SJSA1 (cell line): ENCODE results near the gene GALNT13. TPM values are rescaled to one million over a fixed set of nuclear protein-coding genes. Genes with fewer than 3 reads are reported as not detected.
"Not testable (repeated sequence)": the region's sequence is repeated elsewhere in the genome, so short reads cannot be mapped to it uniquely, and the experiment has no call there.

Experiments used
- DNase-seq, 2 experiments: peaks; one replicate each; pipeline ENCODE4 v3.0.0-alpha.2; 2015 to 2020; ENCODE audit warnings: low spot score in 2 of 2, low read depth in 1 of 2
- H3K27ac ChIP-seq: fragments of 250-450 bp; sonication (Bioruptor Pico); 2 replicates; pipeline ENCODE4 v1.5.1; 2020; ENCODE audit warnings: mild to moderate bottlenecking, moderate library complexity
- H3K27me3 ChIP-seq: fragments of 250-450 bp; sonication (Bioruptor Pico); replicated peaks from 2 replicates; pipeline ENCODE4 v1.5.1; 2020; ENCODE audit warnings: mild to moderate bottlenecking, moderate library complexity
- H3K36me3 ChIP-seq: fragments of 250-450 bp; sonication (Bioruptor Pico); 2 replicates; pipeline ENCODE4 v1.5.1; 2020; ENCODE audit warnings: mild to moderate bottlenecking
- H3K4me1 ChIP-seq: fragments of 250-450 bp; sonication (Bioruptor Pico); replicated peaks from 2 replicates; pipeline ENCODE4 v1.6.1; 2021; ENCODE audit warnings: mild to moderate bottlenecking
- H3K4me3 ChIP-seq: fragments of 250-450 bp; sonication (Bioruptor Pico); 2 replicates; pipeline ENCODE4 v1.5.1; 2020; ENCODE audit warnings: mild to moderate bottlenecking
- H3K9me3 ChIP-seq: fragments of 250-450 bp; sonication (Bioruptor Pico); replicated peaks from 2 replicates; pipeline ENCODE4 v1.5.1; 2020; ENCODE audit warnings: mild to moderate bottlenecking
- total RNA-seq: library from RNA; depleted of rRNA; stranded (reverse); fragments of >200 nt; shearing (Covaris generic); gene quantifications from 2 replicates; pipeline ENCODE4 v1.2.3, GENCODE V29; 2014

Gene GALNT13
- total RNA-seq, 1 experiment from 2014 or later: not detected

DNA sequence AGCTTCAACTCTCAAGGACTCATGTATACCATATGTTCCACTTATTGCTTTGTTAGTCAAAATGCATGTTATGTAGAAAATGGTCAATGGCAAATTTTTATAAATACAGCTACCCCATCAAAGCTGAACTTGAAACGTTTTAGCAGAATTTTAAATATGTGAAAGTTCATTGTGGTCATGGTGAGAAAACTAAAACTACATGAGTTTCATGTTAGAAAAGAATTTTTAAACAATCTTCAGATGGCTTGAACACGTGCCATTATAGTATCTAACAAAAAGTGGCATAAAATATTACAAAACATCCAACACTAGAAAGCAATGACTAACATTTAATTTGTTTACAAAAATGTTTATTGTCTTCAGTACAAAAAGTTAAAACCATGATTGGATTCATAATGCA is 580.7 kb downstream of the GALNT13 start:
- no peaks in the 10 kb centered on the region for H3K27me3 ChIP-seq
- no peaks in the 10 kb centered on the region; the same call in 1 of the 2 replicates for H3K4me1 ChIP-seq
- H3K27ac ChIP-seq: no peak overlapping the region
- H3K4me3 ChIP-seq: no peak overlapping the region
- no peak for DNase-seq
- no peaks in the 10 kb centered on the region for H3K9me3 ChIP-seq
- H3K36me3 ChIP-seq: no peaks in the 10 kb centered on the region

DNA sequence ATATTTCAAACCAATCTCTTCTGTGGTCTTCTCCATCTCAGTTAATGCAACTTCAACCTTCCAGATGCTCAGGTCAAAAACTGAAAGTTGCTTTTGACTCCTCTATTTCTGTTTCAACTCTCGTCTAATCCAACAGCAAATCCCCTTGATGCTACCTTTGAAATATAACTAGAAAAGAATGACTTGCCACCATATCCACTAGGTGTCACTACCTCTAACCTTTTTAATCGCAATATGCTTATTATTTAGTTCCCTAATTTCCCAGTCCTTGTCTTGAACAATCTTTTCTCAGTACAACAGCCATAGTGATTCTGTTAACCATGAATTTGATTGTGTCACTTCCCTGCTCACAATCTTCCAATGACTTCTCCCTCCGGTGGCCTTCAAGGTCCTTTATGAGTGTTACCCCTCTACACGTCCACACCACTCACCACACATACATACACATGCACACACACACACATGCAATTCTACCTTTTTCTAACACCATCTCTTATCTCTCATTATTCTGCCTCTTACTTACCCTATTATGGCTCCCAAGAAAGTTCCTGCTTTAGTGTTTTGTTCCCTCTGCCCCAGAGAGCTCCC is 581.3 kb downstream of the GALNT13 start:
- H3K36me3 ChIP-seq: no peaks in the 10 kb centered on the region
- no peak overlapping the region for H3K4me3 ChIP-seq
- DNase-seq: peak in 1 of 2 experiments; percentile 7
- no peaks in the 10 kb centered on the region; the same call in 1 of the 2 replicates for H3K4me1 ChIP-seq
- H3K9me3 ChIP-seq: no peaks in the 10 kb centered on the region
- H3K27ac ChIP-seq: no peak overlapping the region
- no peaks in the 10 kb centered on the region for H3K27me3 ChIP-seq

DNA sequence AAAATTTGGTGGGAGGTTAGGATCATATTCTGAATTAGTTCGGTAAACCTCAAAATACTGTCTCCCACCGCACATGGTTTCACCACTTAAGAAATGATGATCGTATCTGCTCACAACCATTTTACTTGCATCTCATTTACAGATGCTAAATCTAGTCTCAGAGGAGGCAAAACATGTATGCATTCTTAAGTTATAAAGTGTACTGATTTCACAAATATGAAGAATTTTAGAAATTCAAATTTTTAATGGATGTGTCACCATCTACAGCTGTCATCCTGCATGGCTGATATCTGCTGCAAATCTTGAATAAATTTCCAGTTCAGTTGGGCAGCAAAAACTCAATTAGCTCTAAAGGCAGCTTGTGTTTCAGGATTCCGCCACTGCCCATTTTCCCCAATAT is 583.4 kb downstream of the GALNT13 start:
- no peak for DNase-seq
- H3K9me3 ChIP-seq: no peaks in the 10 kb centered on the region
- H3K4me3 ChIP-seq: peak overlapping the region; percentile 30
- no peaks in the 10 kb centered on the region; the same call in 1 of the 2 replicates for H3K4me1 ChIP-seq
- H3K27ac ChIP-seq: 0 out of 2 replicates have a peak overlapping the region, but pooled peaks have one; percentile 3
- H3K27me3 ChIP-seq: no peaks in the 10 kb centered on the region
- H3K36me3 ChIP-seq: no peaks in the 10 kb centered on the region

DNA sequence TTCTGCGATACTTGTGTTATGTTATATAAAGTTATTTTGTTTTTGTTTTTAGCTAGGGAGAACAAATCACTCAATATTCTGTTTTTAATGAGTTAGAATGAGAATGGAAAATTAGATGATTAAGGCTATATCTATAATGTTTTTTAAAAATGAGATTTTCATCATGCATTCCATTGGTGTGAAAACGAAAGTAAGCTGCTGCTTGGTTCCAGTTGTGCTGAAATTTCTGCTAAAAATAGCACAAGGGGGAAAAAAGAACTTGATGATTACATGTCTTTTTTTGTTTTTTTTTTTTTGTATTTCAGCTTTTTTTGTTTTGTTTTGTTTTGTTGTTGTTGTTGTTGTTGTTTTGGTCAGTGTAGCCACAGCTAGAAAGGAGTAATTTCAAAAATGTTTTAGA is 584.1 kb downstream of the GALNT13 start:
- Histone ChIP-seq H3K4me1 (no peaks in the 10 kb centered on the region; the same call in 1 of the 2 replicates), H3K27ac (no peak overlapping the region), H3K27me3 (no peaks in the 10 kb centered on the region), H3K4me3 (peak overlapping the region; percentile 30), H3K36me3 (no peaks in the 10 kb centered on the region), H3K9me3 (no peaks in the 10 kb centered on the region)
- no peak for DNase-seq

DNA sequence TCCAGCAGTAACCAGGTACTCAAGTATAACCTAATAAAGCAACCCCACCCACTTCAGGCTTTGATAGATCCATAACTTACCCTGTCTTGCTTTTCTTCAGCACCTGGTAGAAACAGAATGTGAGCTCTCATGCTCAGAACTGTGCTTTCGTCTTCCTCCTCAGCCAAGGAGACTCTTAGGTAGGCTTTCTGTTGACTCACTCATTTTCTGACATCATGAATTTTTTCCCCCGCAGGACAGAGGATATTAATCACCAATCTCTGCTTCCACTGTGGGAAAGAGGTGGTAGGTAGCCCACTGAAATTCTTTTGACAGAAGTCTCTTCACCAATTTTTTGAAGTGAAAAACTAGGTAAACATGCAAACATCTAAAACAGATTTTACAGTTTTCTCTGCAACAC is 585.6 kb downstream of the GALNT13 start:
- Histone ChIP-seq H3K27ac (no peak overlapping the region), H3K4me3 (no peak overlapping the region), H3K9me3 (no peaks in the 10 kb centered on the region), H3K4me1 (no peaks in the 10 kb centered on the region; the same call in 1 of the 2 replicates), H3K36me3 (no peaks in the 10 kb centered on the region), H3K27me3 (no peaks in the 10 kb centered on the region)
- no peak for DNase-seq

DNA sequence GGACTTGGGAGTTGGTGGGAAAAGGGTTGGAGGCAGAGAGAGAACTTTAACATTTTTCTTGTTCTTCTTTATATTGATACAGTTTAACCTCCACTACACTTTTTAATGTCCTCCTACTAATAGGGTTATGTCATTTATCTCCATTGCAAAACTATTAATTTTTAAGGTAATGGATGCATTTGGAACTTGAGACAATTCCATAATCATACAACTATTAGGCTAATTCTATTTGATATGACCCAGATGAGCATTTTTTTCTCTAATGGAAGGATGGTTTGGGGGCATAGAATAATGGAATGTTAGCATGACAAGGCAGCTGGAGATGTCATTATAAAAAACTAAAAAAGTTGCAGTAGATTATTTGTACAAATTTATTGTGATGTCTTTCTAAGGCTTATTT is 587.6 kb downstream of the GALNT13 start:
- H3K27me3 ChIP-seq: no peaks in the 10 kb centered on the region
- H3K36me3 ChIP-seq: no peaks in the 10 kb centered on the region
- H3K9me3 ChIP-seq: no peaks in the 10 kb centered on the region
- no peak overlapping the region for H3K4me3 ChIP-seq
- no peaks in the 10 kb centered on the region; the same call in 1 of the 2 replicates for H3K4me1 ChIP-seq
- no peak overlapping the region for H3K27ac ChIP-seq
- DNase-seq: no peak

DNA sequence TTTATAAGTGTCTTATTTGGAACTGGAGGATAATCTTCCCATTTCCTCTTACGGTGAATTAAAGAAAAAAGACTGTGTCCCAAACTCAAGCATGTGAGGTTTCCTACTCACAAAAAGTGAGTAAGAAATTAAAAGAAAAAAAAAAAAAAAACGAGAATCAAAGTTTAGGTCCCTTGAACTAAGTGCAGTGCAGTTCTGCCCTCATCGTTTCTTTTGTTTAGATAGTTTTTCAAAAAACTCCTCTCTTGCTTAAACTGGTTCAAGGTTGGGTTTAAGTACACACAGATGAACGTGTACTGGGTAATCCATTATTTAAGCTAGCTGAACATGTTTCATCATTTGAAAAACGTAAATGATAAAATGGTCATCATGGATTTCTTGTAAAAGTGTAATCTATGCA is 590.9 kb downstream of the GALNT13 start:
- Histone ChIP-seq H3K36me3 (no peaks in the 10 kb centered on the region), H3K27ac (no peak overlapping the region), H3K27me3 (no peaks in the 10 kb centered on the region), H3K4me1 (no peaks in the 10 kb centered on the region), H3K4me3 (no peak overlapping the region), H3K9me3 (no peaks in the 10 kb centered on the region)
- DNase-seq: no peak

DNA sequence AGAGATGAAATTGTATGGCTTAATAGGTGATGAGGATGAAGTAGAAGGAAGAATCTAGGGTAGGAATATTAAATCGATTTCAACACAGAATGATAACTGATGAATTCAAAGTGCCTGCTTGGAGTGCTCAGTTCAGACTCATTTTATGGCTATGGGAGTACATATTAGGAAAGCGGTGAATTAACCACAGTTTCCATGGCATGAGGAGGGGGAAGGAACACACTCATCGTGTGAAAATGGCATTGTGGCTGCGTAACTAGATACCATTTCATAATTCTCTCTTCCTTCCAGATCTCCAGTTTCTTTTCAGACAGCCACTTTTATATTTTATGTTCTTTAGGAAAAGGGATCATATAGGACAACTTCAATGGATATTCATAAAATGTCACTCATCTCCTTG is 594.5 kb downstream of the GALNT13 start:
- H3K9me3 ChIP-seq: no peaks in the 10 kb centered on the region
- H3K27ac ChIP-seq: no peak overlapping the region
- no peaks in the 10 kb centered on the region for H3K4me1 ChIP-seq
- H3K36me3 ChIP-seq: no peaks in the 10 kb centered on the region
- DNase-seq: no peak
- H3K27me3 ChIP-seq: no peaks in the 10 kb centered on the region
- no peak overlapping the region for H3K4me3 ChIP-seq

DNA sequence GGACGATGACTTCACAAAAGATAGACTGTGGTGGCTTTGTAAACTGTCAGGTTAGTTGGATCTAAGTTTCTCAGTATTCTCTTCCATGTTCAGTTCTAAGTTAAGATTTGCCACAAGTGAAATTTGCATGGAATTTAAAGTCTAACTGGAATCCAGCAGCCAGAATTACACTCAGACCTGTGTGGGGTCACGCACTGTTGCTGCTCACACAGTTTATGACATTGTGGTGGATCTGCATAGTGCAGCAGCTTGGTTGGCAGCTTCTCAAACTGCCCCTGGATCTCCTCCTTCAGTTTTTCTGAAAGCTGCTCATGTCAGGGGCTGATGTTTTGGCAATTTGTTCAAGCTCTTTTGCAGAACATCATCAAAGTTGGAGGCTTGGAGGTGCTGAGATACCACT is 598.7 kb downstream of the GALNT13 start:
- Histone ChIP-seq H3K27ac (no peak overlapping the region), H3K4me1 (no peaks in the 10 kb centered on the region), H3K4me3 (no peak overlapping the region), H3K9me3 (no peaks in the 10 kb centered on the region), H3K27me3 (no peaks in the 10 kb centered on the region), H3K36me3 (no peaks in the 10 kb centered on the region)
- no peak for DNase-seq

DNA sequence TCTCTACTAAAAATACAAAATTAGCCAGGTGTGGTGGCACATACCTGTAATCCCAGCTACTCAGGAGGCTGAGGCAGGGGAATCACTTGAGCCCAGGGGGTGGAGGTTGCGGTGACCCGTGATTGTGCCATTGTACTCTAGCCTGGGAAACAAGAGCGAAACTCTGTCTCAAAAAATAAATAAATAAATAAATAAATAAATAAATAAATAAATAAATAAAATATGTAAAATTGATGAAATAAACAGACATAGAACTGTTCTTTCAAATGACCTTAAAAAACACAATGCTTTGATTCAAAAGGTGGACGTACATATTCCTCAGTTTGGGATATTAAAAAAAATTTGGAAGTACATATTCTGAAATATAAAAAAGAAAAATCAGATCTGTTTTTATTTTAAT is 599.8 kb downstream of the GALNT13 start:
- DNase-seq, H3K9me3 ChIP-seq, H3K36me3 ChIP-seq, H3K27ac ChIP-seq, H3K27me3 ChIP-seq, H3K4me1 ChIP-seq, H3K4me3 ChIP-seq: not testable (repeated sequence)

DNA sequence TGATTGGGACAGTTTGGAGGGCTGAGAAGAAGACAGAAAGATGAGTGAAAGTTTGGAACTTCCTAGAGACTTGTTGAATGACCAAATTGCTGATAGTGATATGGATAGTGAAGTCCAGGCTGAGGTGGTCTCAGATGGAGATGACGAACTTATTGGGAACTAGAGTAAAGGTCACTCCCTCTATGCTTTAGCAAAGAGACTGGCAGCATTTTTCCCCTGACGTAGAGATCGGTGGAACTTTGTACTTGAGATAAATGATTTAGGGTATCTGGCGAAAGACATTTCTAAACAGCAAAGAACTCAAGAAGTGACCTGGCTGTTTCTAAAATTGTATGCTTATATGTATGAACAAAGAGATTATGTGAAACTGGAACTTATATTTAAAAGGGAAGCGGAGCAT is 605.6 kb downstream of the GALNT13 start:
- no peak for DNase-seq
- Histone ChIP-seq H3K36me3 (no peaks in the 10 kb centered on the region), H3K4me1 (no peaks in the 10 kb centered on the region), H3K9me3 (no peaks in the 10 kb centered on the region), H3K27me3 (no peaks in the 10 kb centered on the region), H3K27ac (no peak overlapping the region), H3K4me3 (no peak overlapping the region)

DNA sequence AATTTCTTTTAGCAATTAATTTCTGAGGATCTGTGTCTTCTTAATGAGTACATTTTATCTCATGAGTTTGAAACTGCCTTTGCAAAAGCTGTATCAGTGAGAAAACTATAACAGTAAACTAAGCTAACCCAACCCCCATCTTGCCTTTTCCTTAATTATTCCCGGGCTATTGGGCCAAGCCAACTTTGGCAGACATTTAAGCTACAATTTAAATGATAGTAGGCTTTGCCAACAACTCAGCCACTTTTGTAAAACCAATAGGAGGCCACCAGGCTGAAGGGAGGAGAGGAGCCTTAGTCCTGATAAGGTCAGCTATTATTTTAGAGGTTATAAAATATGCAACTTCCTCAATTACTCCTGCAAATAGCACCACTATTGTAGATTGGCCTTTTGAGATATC is 608.8 kb downstream of the GALNT13 start:
- H3K9me3 ChIP-seq: no peaks in the 10 kb centered on the region
- DNase-seq: no peak
- no peaks in the 10 kb centered on the region for H3K4me1 ChIP-seq
- H3K27ac ChIP-seq: no peak overlapping the region
- H3K36me3 ChIP-seq: no peaks in the 10 kb centered on the region
- H3K27me3 ChIP-seq: no peaks in the 10 kb centered on the region
- H3K4me3 ChIP-seq: no peak overlapping the region

DNA sequence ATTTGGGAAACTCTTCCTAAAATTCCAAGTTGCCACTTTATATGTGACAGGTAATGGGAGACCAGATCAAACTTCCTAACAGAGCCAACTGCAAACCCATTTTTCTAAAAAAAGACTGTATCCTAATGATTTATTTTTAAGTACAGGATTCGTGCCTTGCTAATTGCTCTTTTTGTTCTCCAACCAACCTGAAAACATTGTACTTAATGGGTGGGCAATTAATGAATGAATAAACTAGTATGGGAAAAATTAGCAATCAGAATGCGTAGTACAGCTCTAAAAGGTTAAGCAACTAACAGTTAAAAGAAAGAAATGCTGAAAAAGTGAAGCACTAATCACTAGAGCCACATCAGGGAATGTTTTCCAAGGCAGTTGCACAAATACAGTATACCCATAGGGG is 609.6 kb downstream of the GALNT13 start:
- no peaks in the 10 kb centered on the region for H3K9me3 ChIP-seq
- DNase-seq: no peak
- H3K27me3 ChIP-seq: no peaks in the 10 kb centered on the region
- no peaks in the 10 kb centered on the region for H3K4me1 ChIP-seq
- H3K27ac ChIP-seq: no peak overlapping the region
- no peaks in the 10 kb centered on the region for H3K36me3 ChIP-seq
- no peak overlapping the region for H3K4me3 ChIP-seq

DNA sequence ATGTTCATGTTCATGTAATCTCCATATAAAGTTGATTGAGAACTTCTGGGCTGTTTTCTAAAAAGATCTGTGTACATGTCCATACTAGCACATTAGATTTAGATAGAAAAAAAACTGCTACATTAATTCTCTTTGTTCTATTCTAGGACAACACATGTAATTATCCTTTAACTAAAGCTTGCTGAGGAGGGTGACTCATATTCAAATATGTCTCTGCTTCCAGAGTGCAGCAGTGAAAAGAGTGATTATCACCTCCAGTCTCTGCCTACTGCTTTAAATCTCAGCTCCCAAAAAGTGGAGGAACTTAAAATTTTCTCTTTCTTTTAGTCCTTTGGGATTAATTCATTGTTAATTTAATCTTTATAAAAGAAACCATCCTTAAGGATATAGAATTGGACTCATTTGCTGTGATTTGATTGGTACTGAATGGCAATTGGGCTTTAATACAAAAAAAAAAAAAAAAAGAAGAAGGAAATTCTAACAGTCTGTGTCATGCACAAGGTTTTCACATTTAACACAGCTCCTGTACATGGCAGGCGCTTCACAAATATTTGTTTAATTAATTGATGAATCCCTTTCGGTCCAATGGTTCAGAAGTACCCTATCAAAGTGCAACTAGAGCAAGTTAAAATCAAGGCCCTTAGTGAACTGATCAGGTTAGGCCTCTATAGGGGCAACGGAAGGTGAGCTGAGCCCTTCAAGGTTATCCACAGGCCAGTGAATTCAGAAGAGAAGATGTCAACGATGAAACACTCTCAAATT is 612.8 kb downstream of the GALNT13 start:
- H3K27ac ChIP-seq: no peak overlapping the region
- no peaks in the 10 kb centered on the region for H3K36me3 ChIP-seq
- H3K4me3 ChIP-seq: no peak overlapping the region
- no peaks in the 10 kb centered on the region for H3K4me1 ChIP-seq
- H3K9me3 ChIP-seq: no peaks in the 10 kb centered on the region
- H3K27me3 ChIP-seq: no peaks in the 10 kb centered on the region
- no peak for DNase-seq
